ENCODE results near the gene P2RY12.

GRCh38 chr3:151351648-151352047 lies 32.9 kb downstream of the P2RY12 start:
- no peak for TF ChIP-seq E4F1 (IDR thresholded peaks at IDR 0.05; ENCODE audit: borderline replicate concordance, partially characterized antibody)
- TF ChIP-seq CHD4 (IDR thresholded peaks at IDR 0.05), result no peak
- TF ChIP-seq CTCF (IDR thresholded peaks at IDR 0.05 in 2 of 3, conservative IDR thresholded peaks at IDR 0.05 in 1 of 3; ENCODE audit: control insufficient read depth in 2 of 3, extremely low read depth in 1 of 3, insufficient read depth in 1 of 3, low read depth in 3 of 3, low read length in 3 of 3), result no peak
- TF ChIP-seq POLR2AphosphoS5 (IDR thresholded peaks at IDR 0.05; ENCODE audit: low read length), result no peak
- TF ChIP-seq USF2 (IDR thresholded peaks at IDR 0.05; ENCODE audit: borderline replicate concordance, low read depth, low read length), result no peak
- TF ChIP-seq POLR2A (IDR thresholded peaks at IDR 0.05; ENCODE audit: low read depth, low read length), result no peak
- no peak for TF ChIP-seq SIN3A (IDR thresholded peaks at IDR 0.05; ENCODE audit: low read depth, low read length)
- no peak for TF ChIP-seq NR2F1 (conservative IDR thresholded peaks at IDR 0.05)
- TF ChIP-seq TAF1 (IDR thresholded peaks at IDR 0.05; ENCODE audit: borderline replicate concordance, low read depth, low read length), result no peak
- TF ChIP-seq PKNOX1 (IDR thresholded peaks at IDR 0.05), result no peak
- TF ChIP-seq YY1 (IDR thresholded peaks at IDR 0.05; ENCODE audit: low read depth, low read length), result no peak
- no peak for TF ChIP-seq ZZZ3 (IDR thresholded peaks at IDR 0.05; ENCODE audit: control insufficient read depth, insufficient read length, low read depth)
- TF ChIP-seq MEF2A (IDR thresholded peaks at IDR 0.05; ENCODE audit: insufficient read depth, low read depth, low read length), result no peak
